ENCODE measurements around the gene FGF13. TPM values are rescaled to one million over a fixed set of nuclear protein-coding genes. Genes with fewer than 3 reads are reported as not detected.

The FGF13 gene
- polyA plus RNA-seq, 1 donor from 2014 or later, result 235 TPM

Small RNA genes within 50 kb of the gene (small RNA-seq; reads per million reads assigned to genes)
- 0 reads per million in 3 experiments for gene AL031386.1
- 17.1 to 45.2 (median 36.3) reads per million in 3 experiments for gene MIR504
